ENCODE results near the gene MRPL51. TPM values are rescaled to one million over a fixed set of nuclear protein-coding genes. Genes with fewer than 3 reads are reported as not detected.
"Not testable (repeated sequence)": the region's sequence is repeated elsewhere in the genome, so short reads cannot be mapped to it uniquely, and the experiment has no call there.

Gene MRPL51
- total RNA-seq, 2 donors from 2014 or later: 87.7 to 104 TPM

GRCh38 chr12:6469609-6470374 is 23.3 kb downstream of the MRPL51 start:
- Histone ChIP-seq H3K4me1 (peaks cover 0 to 22% of the 10 kb centered on the region in 2 donors), H3K9me3 (no peaks in the 10 kb centered on the region), H3K36me3 (peaks cover 12% of the 10 kb centered on the region), H3K27ac (peak overlapping the region; percentile 85 to 90), H3K27me3 (no peaks in the 10 kb centered on the region), H3K4me3 (peak overlapping the region; percentile 78 to 80)
- TF ChIP-seq CTCF (IDR thresholded peaks at IDR 0.05): no peak
- DNase-seq (ENCODE audit: low spot score): no peak

- Histone ChIP-seq H3K4me1 (peaks cover 0 to 22% of the 10 kb centered on the region in 2 donors), H3K27me3 (no peaks in the 10 kb centered on the region)
These were observed 24.0 kb downstream of the MRPL51 start for GRCh38 chr12:6469092-6469491.

DNA sequence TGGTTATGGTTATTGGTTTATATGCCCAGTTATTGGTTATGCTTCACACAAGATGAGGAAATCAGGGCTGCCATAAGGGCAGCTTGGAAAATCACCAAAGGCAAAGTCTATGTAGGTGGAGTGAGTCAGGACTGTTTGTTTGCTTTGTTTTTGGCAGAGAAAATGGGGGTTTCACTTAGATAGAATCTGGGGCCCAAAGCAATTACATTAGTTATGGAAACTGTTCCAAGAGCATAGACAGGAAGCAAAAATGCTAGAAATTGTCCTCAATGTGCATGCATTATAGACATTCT is 24.8 kb downstream of the MRPL51 start:
- no peak for TF ChIP-seq CTCF (IDR thresholded peaks at IDR 0.05)
- Histone ChIP-seq H3K36me3 (peaks cover 28% of the 10 kb centered on the region), H3K9me3 (no peaks in the 10 kb centered on the region), H3K27ac (no peak overlapping the region), H3K4me1 (peaks cover 0 to 22% of the 10 kb centered on the region in 2 donors), H3K4me3 (no peak overlapping the region), H3K27me3 (no peaks in the 10 kb centered on the region)
- no peak for DNase-seq (ENCODE audit: low spot score)

More at GRCh38 chr12:6469092-6469491, 24.0 kb downstream of the MRPL51 start:
- H3K4me3 ChIP-seq: no peak overlapping the region
- DNase-seq (ENCODE audit: low spot score): no peak
- H3K27ac ChIP-seq: no peak overlapping the region
- H3K36me3 ChIP-seq: peaks cover 19% of the 10 kb centered on the region
- TF ChIP-seq CTCF (IDR thresholded peaks at IDR 0.05): no peak
- no peaks in the 10 kb centered on the region for H3K9me3 ChIP-seq

- not testable (repeated sequence) for H3K4me3 ChIP-seq; H3K9me3 ChIP-seq; H3K27ac ChIP-seq; H3K27me3 ChIP-seq; DNase-seq (ENCODE audit: low spot score)
- Histone ChIP-seq H3K4me1 (peaks cover 0 to 22% of the 10 kb centered on the region in 2 donors), H3K36me3 (peaks cover 33% of the 10 kb centered on the region)
These were observed 25.3 kb downstream of the MRPL51 start for GRCh38 chr12:6467571-6468282.

- Histone ChIP-seq H3K4me1 (peaks cover 0 to 30% of the 10 kb centered on the region in 2 donors), H3K36me3 (peaks cover 42% of the 10 kb centered on the region)
- not testable (repeated sequence) for H3K27ac ChIP-seq; H3K9me3 ChIP-seq; H3K27me3 ChIP-seq; H3K4me3 ChIP-seq; DNase-seq (ENCODE audit: low spot score)
These were observed 26.3 kb downstream of the MRPL51 start for GRCh38 chr12:6466751-6467150.

DNA sequence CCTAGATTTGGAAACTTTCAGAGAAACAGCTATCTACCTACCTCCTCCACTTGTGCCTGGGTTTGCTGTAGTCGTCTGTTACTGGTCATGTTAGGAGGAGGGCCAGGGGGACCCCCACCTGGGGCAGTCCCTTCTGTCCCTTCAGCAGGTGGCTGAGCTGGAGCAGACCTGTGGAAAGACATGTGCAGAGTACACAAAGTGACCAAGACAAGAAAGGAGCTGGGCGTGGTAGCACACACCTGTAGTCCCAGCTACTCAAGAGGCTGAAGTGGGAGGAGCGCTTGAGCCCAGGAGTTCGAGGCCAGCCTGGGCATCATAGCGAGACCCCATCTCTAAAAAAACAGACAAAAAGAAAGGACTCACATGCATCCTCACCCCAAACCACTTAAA is 26.9 kb downstream of the MRPL51 start:
- Histone ChIP-seq H3K27me3 (no peaks in the 10 kb centered on the region), H3K9me3 (no peaks in the 10 kb centered on the region), H3K27ac (no peak overlapping the region), H3K36me3 (peaks cover 48% of the 10 kb centered on the region), H3K4me1 (peaks cover 0 to 32% of the 10 kb centered on the region in 2 donors), H3K4me3 (no peak overlapping the region)
- no peak for TF ChIP-seq CTCF (IDR thresholded peaks at IDR 0.05)
- no peak for DNase-seq (ENCODE audit: low spot score)

Measured in right atrium auricular region (tissue), 2 donors.